Motor neuron (in vitro differentiated cells): ENCODE measurements around the gene MT1HL1. TPM values are rescaled to one million over a fixed set of nuclear protein-coding genes. Genes with fewer than 3 reads are reported as not detected.

Experiments
- ATAC-seq, 8 experiments: fragments of 200-7000 bp; cut with Tn5 transposase; replicated peaks in 6 of 8; 2 replicates each; pipeline ENCODE4 v1.8.0; 2021; ENCODE audit warnings: mild to moderate bottlenecking in 8 of 8, moderate library complexity in 8 of 8
- H3K27ac ChIP-seq, 2 donors: fragments of 250-450 bp; sonication (Bioruptor Pico); 2 replicates each; pipeline ENCODE4 v1.9.0; 2021; ENCODE audit warnings: antibody characterized with exemption in 2 of 2, mild to moderate bottlenecking in 2 of 2, moderate library complexity in 1 of 2
- H3K4me1 ChIP-seq, 2 donors: fragments of 250-450 bp; sonication (Bioruptor Pico); replicated peaks in 1 of 2; 2 replicates each; pipeline ENCODE4 v1.6.1; 2021; ENCODE audit warnings: antibody characterized with exemption in 2 of 2, mild to moderate bottlenecking in 2 of 2, moderate library complexity in 1 of 2
- H3K4me3 ChIP-seq, 5 donors: fragments of 250-450 bp; sonication (Bioruptor Pico); 2 replicates each; pipeline ENCODE4 v1.9.0; 2021; ENCODE audit warnings: antibody characterized with exemption in 5 of 5, mild to moderate bottlenecking in 5 of 5, moderate library complexity in 4 of 5
- WGBS, 10 experiments: fragments of 450-650 bp; shearing (Covaris generic); methylation state at CpG; one replicate each; pipeline ENCODE4 v1.0.0; 2022; 5-methylcytosine and 5-hydroxymethylcytosine counted together
- in situ Hi-C, 9 experiments: fragments of 400-800 bp; cut with MboI; loops; one replicate each; pipeline ENCODE4 v1.15.0; 2021; ENCODE audit warnings: low sequenced_read_pairs in 9 of 9, low pct_unique_long_range_greater_than_20kb in 2 of 9; ENCODE audit not compliant: unreplicated experiment in 9 of 9
- total RNA-seq, 8 experiments: library from RNA; unstranded; fragments of 300-600 nt; gene quantifications; 2 replicates each; pipeline versions ENCODE4 v1.2.3 to v1.2.4, GENCODE V29; 2022

The MT1HL1 gene
- total RNA-seq, 8 experiments from 2014 or later = not detected

DNA sequence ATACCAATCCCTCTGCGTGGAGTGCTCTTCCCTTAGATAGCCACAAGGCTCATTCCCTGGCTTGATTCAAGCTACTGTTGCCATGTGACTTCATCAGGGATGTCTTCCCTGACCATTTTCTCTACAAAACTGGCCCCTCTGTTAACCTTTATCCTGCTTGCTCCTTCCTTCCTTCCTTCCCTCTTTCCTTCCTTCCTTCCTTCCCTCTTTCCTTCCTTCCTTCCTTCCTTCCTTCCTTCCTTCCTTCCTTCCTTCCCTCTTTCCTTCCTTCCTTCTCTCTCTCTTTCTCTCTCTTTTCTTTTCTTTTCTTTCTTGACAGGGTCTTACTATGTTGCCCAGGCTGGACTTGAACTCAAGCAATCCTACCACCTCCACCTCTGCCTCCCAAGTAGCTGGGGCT is 31.5 kb upstream of the MT1HL1 start:
- ATAC-seq = no peak
- in situ Hi-C loops = no loop called here
- H3K4me1 ChIP-seq = no peaks in the 10 kb centered on the region
- no peak overlapping the region for H3K4me3 ChIP-seq
- 40 to 100% (median 86%) methylated on average over 1 of the region's 1 CpG; no CpG with 5 or more reads in 5 of the 10 experiments for WGBS, 10 experiments
- no peak overlapping the region for H3K27ac ChIP-seq

DNA sequence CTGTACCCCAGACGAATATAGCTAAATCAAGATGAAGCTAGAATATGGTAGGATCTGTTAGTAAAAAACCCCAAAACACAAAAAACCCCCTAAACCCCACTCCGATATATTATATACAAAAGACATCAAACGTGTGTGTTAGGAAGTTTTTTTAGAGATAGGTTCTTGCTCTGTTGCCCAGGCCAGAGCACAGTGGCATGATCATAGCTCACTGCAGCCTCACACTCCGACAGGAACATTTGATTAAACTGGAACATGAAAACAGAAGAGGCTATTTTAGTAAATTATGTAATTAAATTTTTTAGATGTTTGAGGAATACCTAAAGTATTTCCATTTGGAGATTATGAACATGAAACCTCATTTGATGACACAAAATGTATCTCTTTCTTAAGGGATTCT is 29.6 kb upstream of the MT1HL1 start:
- in situ Hi-C loops = no loop called here
- Histone ChIP-seq H3K27ac (no peak overlapping the region), H3K4me3 (no peak overlapping the region), H3K4me1 (no peaks in the 10 kb centered on the region)
- no peak for ATAC-seq
- 0 to 66% (median 29%) methylated on average over 1 to 4 of the region's 4 CpGs; no CpG with 5 or more reads in 2 of the 10 experiments for WGBS, 10 experiments

DNA sequence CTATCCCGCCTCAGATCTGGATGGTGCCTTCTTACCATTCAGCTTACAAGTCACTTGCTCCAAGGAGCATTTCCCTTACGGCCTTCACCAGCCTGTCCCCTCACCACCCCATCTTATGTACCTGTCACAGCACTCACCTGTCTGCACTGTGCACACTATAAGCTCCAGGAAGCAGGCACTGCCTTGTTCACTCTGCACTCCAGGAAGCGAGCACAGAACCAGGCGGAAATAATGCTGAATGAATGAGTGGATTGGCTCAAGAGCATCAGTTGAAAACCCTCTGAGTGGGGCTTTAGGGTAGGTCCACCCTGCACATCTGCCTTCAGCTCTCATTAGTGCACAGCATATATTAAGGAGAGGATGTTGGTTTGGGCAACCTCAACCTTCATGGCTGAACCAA is 28.8 kb upstream of the MT1HL1 start:
- WGBS, 10 experiments = 0 to 100% (median 88%) methylated on average over 1 to 4 of the region's 4 CpGs; no CpG with 5 or more reads in 2 of the 10 experiments
- in situ Hi-C loops = no loop called here

DNA sequence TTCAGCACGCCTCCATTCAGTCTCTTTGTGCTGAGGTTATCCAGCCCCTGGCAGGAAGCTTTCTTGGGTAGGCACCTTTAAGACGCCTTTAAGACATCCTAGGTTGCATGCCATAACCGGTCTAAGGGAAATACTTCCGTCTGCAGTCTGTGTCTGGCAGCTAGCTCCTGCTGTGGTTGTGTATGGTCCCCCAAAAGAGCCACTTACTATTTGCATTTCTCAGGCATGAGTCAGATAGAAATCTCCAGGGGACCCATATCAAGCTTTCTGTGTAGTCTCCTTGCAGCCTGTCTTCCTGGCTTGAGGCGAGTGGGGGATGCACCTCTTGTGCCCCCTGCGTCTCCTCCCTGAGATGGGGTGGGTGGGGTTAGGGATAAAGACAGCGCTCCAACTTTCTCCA is 27.8 kb upstream of the MT1HL1 start:
- in situ Hi-C loops = no loop called here
- Histone ChIP-seq H3K4me3 (no peak overlapping the region), H3K27ac (no peak overlapping the region), H3K4me1 (no peaks in the 10 kb centered on the region)
- peak in 1 of 8 experiments; percentile 50 for ATAC-seq
- WGBS, 10 experiments = 23 to 80% (median 44%) methylated on average over 2 to 7 of the region's 7 CpGs; no CpG with 5 or more reads in 5 of the 10 experiments

More for the DNA sequence above, 28.8 kb upstream of the MT1HL1 start:
- no peak for ATAC-seq
- Histone ChIP-seq H3K27ac (no peak overlapping the region), H3K4me3 (no peak overlapping the region), H3K4me1 (no peaks in the 10 kb centered on the region)

DNA sequence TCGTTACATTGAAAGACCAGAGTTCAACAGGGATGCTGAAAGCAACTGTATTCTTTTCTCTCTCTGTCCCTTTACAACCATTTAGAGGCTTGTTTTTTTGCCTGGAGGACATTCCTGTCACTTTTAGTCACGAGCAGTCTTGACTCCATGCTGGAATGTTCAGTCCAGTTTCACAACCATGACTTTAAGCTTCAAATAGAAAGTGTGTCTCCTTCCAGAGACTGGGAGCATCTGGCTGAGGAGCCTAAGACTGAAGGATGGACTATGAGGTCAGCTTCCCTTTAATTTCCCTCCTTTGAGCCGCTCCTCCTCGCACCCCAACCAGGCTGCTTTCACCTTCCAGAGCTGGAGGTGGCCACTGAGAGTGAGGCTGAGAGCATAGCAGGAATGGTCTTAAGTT is 27.2 kb upstream of the MT1HL1 start:
- no peak for ATAC-seq
- WGBS, 10 experiments = 60 to 100% (median 85%) methylated on average over 1 to 4 of the region's 4 CpGs; no CpG with 5 or more reads in 3 of the 10 experiments

DNA sequence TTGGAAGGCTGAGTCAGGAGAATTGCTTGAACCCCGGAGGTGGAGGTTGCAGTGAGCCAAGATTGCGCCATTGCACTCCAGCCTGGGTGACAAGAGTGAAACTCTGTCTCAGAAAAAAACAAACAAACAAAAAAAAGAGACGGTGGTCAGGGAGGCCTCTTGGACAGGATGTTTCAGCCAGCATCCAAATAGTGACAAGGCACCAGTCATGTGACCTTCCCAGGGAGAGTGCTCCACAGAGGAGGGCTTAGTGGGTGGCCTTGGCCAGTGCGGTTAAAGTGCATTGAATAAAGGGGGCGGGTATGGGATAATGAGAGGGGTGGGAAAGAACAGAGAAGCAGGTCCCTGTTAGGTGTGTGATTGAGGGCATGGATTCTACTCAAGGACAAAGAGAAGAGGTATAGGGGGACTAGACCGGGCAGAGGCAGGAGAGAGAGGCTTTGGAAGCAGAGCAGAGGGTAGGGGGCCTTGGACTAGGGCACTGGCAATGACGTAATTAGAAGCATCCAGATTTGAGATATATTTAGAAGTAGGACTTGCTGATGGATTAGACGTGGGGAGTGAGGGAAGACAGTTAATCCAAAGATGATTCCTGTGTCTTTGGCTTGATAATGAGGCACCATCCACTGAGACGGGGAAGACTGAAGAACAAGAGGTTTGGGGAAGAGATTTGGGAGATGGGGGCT is 25.8 kb upstream of the MT1HL1 start:
- 37 to 100% (median 77%) methylated on average over 1 to 7 of the region's 9 CpGs; no CpG with 5 or more reads in 1 of the 10 experiments for WGBS, 10 experiments
- H3K4me1 ChIP-seq = no peaks in the 10 kb centered on the region
- peak in 1 of 8 experiments; percentile 18 for ATAC-seq
- in situ Hi-C loops = no loop called here
- no peak overlapping the region for H3K27ac ChIP-seq
- no peak overlapping the region for H3K4me3 ChIP-seq

More for the DNA sequence above, 27.2 kb upstream of the MT1HL1 start:
- in situ Hi-C loops = no loop called here
- Histone ChIP-seq H3K4me3 (no peak overlapping the region), H3K27ac (no peak overlapping the region), H3K4me1 (no peaks in the 10 kb centered on the region)

DNA sequence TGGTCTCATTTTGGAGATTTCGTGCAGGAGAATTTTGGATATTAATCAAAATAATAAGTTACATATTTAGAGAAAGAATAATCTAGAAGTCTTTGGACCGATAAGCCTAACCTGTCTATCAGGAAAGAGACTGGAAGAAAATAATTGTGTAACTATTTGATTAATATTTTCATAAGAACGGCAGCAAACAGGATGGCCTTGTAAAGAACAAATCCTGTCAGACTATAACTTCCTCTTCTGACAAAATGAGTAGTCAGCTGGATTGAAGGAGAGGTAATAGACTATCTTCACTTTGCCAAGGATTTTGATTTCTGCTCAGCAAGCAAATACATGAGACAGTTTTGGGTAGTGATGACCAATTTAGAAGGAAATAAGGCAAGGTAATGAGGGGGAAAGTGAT is 25.0 kb upstream of the MT1HL1 start:
- in situ Hi-C loops = no loop called here
- Histone ChIP-seq H3K4me3 (no peak overlapping the region), H3K27ac (no peak overlapping the region), H3K4me1 (no peaks in the 10 kb centered on the region)
- no peak for ATAC-seq
- 22 to 97% (median 67%) methylated on average over 3 of the region's 3 CpGs for WGBS, 10 experiments

DNA sequence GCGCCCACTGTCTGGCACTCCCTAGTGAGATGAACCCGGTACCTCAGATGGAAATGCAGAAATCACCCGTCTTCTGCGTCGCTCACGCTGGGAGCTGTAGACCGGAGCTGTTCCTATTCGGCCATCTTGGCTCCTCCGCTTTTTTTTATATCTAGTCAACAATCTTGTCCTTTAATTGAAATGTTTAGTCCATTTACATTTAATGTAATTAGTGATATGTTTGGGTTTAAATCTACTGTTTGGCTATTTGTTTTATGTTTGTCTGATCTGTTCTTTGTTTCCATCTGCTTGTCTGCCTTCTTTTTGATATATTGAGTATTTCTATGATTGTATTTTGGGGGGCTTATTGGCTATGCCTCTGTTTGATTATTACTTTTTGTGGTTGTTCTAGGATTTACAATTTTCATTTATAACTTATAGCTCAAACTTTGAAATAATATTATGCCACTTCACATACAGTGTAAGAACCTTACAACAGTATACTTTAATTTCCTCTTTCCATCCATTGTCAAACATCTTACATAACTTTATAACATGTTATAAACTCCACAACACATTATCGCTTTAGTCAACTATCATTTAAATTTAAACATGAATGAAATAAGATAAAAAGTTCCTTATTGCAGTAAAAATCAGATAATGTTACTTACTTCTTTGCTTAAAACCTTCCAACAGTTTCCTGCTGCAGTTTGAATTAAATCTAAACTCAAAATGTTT is 21.3 kb upstream of the MT1HL1 start:
- ATAC-seq = no peak
- in situ Hi-C loops = no loop called here
- Histone ChIP-seq H3K4me1 (no peaks in the 10 kb centered on the region), H3K27ac (no peak overlapping the region), H3K4me3 (no peak overlapping the region)
- 29 to 100% (median 95%) methylated on average over 1 to 5 of the region's 10 CpGs for whole genome bisulfite sequencing, 10 experiments

DNA sequence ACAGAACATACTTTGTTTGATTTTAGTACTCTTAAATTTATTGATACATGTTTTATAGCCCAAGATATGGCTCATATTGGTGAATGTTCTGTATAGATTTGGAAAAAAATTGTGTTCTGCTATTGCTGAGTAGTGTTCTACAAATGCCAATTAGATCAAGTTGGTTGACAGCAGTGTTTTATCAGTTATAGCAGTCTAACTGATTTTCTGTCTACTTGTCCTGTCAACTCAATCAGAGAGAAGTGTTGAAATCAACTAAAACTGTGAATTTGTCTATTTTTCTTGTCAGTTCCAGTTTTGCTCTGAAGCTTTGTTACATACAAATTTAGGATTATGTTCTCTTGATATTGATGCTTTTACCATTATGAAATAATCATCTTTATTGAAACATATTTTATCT is 14.7 kb upstream of the MT1HL1 start:
- Histone ChIP-seq H3K27ac (no peak overlapping the region), H3K4me3 (no peak overlapping the region), H3K4me1 (no peaks in the 10 kb centered on the region)
- in situ Hi-C loops = no loop called here
- no peak for ATAC-seq

DNA sequence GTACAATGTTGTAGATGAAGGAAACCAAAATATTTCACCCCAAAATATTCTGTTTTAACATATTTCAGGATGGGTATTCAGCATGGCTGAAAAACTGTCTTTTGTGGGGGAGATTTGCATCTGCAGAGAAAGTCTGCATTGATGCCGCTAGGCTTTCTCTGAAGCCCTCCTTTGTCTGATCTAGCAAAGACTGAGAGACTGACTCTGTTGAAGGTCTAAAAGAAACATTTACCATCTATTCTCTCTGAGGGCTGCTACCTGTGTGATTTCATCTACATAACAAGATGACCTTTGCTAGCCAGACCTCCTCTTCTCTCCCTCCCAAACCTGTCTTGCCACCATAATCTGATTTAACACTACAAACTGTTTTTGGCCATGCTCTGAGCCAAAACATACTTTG is 12.4 kb upstream of the MT1HL1 start:
- no peak for ATAC-seq
- H3K4me1 ChIP-seq = peaks cover 0 to 7% of the 10 kb centered on the region in 2 donors
- 8 to 75% (median 40%) methylated on average over 1 of the region's 1 CpG; no CpG with 5 or more reads in 3 of the 10 experiments for WGBS, 10 experiments
- no peak overlapping the region for H3K27ac ChIP-seq
- no peak overlapping the region for H3K4me3 ChIP-seq
- in situ Hi-C loops = no loop called here

DNA sequence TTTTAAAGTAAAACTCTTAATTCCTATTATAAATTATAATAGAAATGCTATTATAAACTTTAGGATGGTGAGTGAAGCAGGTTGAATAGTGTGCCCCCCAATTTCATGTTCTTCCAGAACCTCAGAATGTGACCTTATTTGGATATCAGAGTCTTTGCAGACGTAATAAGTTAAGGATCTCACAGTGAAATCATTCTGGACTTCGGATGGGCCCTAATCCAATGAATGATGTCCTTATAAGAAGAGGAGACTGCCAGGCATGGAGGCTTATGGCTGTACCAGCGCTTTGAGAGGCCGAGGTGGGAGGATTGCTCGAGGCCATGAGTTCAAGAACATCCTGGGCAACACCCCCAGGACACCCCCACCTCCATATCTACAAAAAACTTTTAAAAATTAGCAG is 9.4 kb upstream of the MT1HL1 start:
- WGBS, 10 experiments = 0 to 92% (median 67%) methylated on average over 1 to 5 of the region's 5 CpGs; no CpG with 5 or more reads in 1 of the 10 experiments
- ATAC-seq = no peak
- no peak overlapping the region for H3K4me3 ChIP-seq
- H3K27ac ChIP-seq = no peak overlapping the region
- H3K4me1 ChIP-seq = peaks cover 0 to 7% of the 10 kb centered on the region in 2 donors
- in situ Hi-C loops = no loop called here

DNA sequence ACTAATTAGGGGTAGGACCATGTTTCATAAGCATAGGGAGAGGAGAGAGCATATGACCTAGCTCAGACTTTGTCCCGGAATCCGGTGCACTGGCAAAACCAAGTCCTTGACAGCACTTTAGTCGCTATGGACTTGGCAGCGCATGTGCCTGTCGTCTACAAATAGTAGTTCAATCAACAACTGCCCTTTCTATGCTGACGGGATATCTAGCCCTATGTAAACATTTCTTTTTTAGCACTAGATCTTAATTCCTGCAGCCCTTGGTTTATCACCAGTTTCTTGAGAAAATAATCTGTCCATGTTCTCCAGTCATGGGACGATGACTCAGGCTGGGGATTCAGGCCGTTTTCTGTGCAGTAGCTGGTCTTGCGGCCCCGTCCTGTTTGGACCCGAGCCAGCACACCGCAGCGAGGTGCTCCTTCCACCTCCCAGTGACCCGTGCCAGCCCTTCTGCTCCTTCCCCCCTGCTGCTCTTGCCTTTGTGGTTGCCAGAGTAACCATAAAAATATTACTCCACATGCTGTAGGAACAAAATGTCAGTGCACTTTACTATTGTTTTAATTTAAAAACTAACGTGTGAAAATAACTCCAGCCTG is 8.6 kb upstream of the MT1HL1 start:
- Histone ChIP-seq H3K4me1 (peaks cover 0 to 7% of the 10 kb centered on the region in 2 donors), H3K4me3 (no peak overlapping the region), H3K27ac (no peak overlapping the region)
- peak in 5 of 8 experiments; percentile 85 to 95 (median 92) for ATAC-seq
- 15 to 72% (median 50%) methylated on average over 1 to 14 of the region's 15 CpGs; no CpG with 5 or more reads in 1 of the 10 experiments for WGBS, 10 experiments
- in situ Hi-C loops = no loop called here

DNA sequence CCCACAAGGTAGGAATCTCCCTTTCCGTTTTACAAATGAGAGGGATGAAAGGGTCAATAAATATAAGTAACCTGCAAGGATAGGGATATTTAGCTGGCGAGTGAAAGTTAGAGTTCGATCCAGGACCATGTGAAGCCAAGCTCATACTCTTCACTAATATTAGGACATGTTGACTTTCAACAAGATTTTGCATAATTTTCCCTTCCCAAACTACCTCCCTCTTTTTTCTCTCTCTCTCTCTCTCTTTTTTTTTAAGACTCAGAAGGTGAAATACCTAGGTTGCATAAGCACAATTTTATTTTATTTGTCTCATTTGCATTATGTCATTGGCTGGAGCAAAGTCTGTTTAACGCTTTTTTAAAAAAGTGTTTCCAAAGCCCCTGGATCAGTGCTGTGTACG is 8.1 kb upstream of the MT1HL1 start:
- H3K4me1 ChIP-seq = peaks cover 0 to 7% of the 10 kb centered on the region in 2 donors
- 5 to 100% (median 82%) methylated on average over 4 to 5 of the region's 5 CpGs for WGBS, 10 experiments
- ATAC-seq = no peak
- no peak overlapping the region for H3K4me3 ChIP-seq
- in situ Hi-C loops = no loop called here
- no peak overlapping the region for H3K27ac ChIP-seq
